GM12892 (cell line): ENCODE measurements around the gene BCORL1.

ENCODE experiments used
- POLR2A ChIP-seq: IDR thresholded peaks from 2 replicates; pipeline ENCODE4 v1.6.1; 2011; ENCODE audit warnings: low read depth, low read length, control low read depth
- POLR2AphosphoS5 ChIP-seq: IDR thresholded peaks from 2 replicates; pipeline ENCODE4 v1.6.1; 2011; ENCODE audit warnings: low read depth, low read length, control low read depth
- TAF1 ChIP-seq: IDR thresholded peaks from 2 replicates; pipeline ENCODE4 v1.6.1; 2011; ENCODE audit warnings: low read depth, mild to moderate bottlenecking, control low read depth, low read length, borderline replicate concordance

DNA sequence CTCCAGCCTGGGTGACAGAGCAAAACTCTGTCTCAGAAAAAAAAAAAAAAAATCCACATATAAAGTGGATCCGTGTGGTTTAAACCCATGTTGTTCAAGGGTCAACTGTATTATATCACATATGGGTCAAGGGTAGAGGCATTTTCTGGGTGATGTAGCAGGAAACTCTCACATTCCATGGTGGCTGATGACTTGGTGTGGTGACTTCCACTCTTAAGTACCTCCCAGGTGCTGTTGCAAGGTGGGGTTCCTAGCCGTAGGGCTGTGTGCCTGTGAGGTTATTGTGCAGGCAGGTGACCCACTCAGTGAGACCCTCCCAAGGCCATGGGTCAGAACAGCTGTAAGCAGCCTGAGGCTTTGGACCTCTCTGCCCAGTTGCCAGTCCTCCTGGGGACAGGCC is 110.8 kb downstream of the BCORL1 start:
- TF ChIP-seq POLR2A: no peak
- TF ChIP-seq TAF1: no peak
- no peak for TF ChIP-seq POLR2AphosphoS5
